PC-9 (cell line): ENCODE data around the gene RNF126. TPM values are rescaled to one million over a fixed set of nuclear protein-coding genes. Genes with fewer than 3 reads are reported as not detected.

Experiments
- BruUV-seq: library from RNA; stranded (reverse); fragments of 400-500 nt; replicated peaks from 2 replicates; lab custom pipeline; 2021; lab: Mats Ljungman, UMichigan
- CTCF ChIA-PET: fragments of 300-600 bp; sonication (Branson Sonifier 250); formaldehyde crosslinking; loops from one replicate; lab custom pipeline; 2022; ENCODE audit warnings: antibody characterized with exemption; lab: Charles Lee
- POLR2A ChIA-PET: fragments of 300-600 bp; sonication (Branson Sonifier 250); formaldehyde crosslinking; loops from one replicate; lab custom pipeline; 2022; ENCODE audit warnings: antibody characterized with exemption; ENCODE audit not compliant: unreplicated experiment; lab: Charles Lee
- DNase-seq, 2 experiments: peaks; one replicate each; pipeline versions ENCODE4 v3.0.0 to v3.0.0-alpha.2; 2015 to 2022; ENCODE audit warnings: mixed read lengths in 1 of 2
- H2AFZ ChIP-seq: fragments of 200-600 bp; sonication (generic); 2 replicates; pipeline ENCODE4 v1.8.1; 2017; ENCODE audit warnings: antibody characterized with exemption
- H3F3A ChIP-seq: fragments of 200-600 bp; sonication (generic); 2 replicates; pipeline ENCODE4 v1.8.1; 2017; ENCODE audit warnings: antibody characterized with exemption, mild to moderate bottlenecking, low read depth; ENCODE audit not compliant: insufficient read depth
- H3K27ac ChIP-seq: fragments of 200-600 bp; sonication (generic); 2 replicates; pipeline ENCODE4 v1.6.1; 2016; ENCODE audit warnings: mixed run types
- H3K27me3 ChIP-seq: fragments of 200-600 bp; sonication (generic); 2 replicates; pipeline ENCODE4 v1.6.1; 2016; ENCODE audit warnings: low read depth, mixed run types; ENCODE audit not compliant: insufficient read depth
- H3K36me3 ChIP-seq: fragments of 200-600 bp; sonication (generic); 2 replicates; pipeline ENCODE4 v1.6.1; 2016; ENCODE audit warnings: low read depth, mixed run types
- H3K4me1 ChIP-seq: fragments of 200-600 bp; sonication (generic); replicated peaks from 2 replicates; pipeline ENCODE4 v1.6.1; 2016; ENCODE audit warnings: mixed run types; ENCODE audit not compliant: insufficient read depth
- H3K4me2 ChIP-seq: fragments of 200-600 bp; sonication (generic); 2 replicates; pipeline ENCODE4 v1.6.1; 2017; ENCODE audit warnings: mixed run types
- H3K4me3 ChIP-seq: fragments of 200-600 bp; sonication (generic); 2 replicates; pipeline ENCODE4 v1.6.1; 2016; ENCODE audit warnings: mixed run types
- H3K79me2 ChIP-seq: fragments of 200-600 bp; sonication (generic); 2 replicates; pipeline ENCODE4 v1.6.1; 2017; ENCODE audit warnings: low read depth, mixed run types
- H3K9me2 ChIP-seq: fragments of 200-600 bp; sonication (generic); 2 replicates; pipeline ENCODE4 v1.8.1; 2017; ENCODE audit warnings: mild to moderate bottlenecking; ENCODE audit not compliant: insufficient read depth
- H3K9me3 ChIP-seq: fragments of 200-600 bp; sonication (generic); 2 replicates; pipeline ENCODE4 v1.8.1; 2016; ENCODE audit warnings: low read depth; ENCODE audit not compliant: insufficient read depth
- H4K20me1 ChIP-seq: fragments of 200-600 bp; sonication (generic); 2 replicates; pipeline ENCODE4 v1.8.1; 2017; ENCODE audit not compliant: insufficient read depth
- EZH2 ChIP-seq: fragments of 200-600 bp; sonication (generic); IDR thresholded peaks from 2 replicates; pipeline ENCODE4 v1.8.0; 2017; ENCODE audit warnings: antibody characterized with exemption, low read depth
- intact Hi-C: fragments of 100-400 bp; cut with micrococcal nuclease; formaldehyde crosslinking; loops from one replicate; pipeline ENCODE4 v1.10.0; 2022; ENCODE audit not compliant: unreplicated experiment
- total RNA-seq: library from RNA; stranded (reverse); gene quantifications from 2 replicates; pipeline ENCODE4 v1.2.3, GENCODE V29; 2021
- TF ChIP-seq, protein P1 (sequence below): fragments of 200-600 bp; sonication (generic); conservative IDR thresholded peaks from 2 replicates; pipeline ENCODE4 v1.6.1; 2017; ENCODE audit warnings: mixed run types, antibody characterized with exemption, mild to moderate bottlenecking, moderate library complexity

The RNF126 gene
- total RNA-seq, 1 experiment from 2014 or later = 54.4 TPM

DNA sequence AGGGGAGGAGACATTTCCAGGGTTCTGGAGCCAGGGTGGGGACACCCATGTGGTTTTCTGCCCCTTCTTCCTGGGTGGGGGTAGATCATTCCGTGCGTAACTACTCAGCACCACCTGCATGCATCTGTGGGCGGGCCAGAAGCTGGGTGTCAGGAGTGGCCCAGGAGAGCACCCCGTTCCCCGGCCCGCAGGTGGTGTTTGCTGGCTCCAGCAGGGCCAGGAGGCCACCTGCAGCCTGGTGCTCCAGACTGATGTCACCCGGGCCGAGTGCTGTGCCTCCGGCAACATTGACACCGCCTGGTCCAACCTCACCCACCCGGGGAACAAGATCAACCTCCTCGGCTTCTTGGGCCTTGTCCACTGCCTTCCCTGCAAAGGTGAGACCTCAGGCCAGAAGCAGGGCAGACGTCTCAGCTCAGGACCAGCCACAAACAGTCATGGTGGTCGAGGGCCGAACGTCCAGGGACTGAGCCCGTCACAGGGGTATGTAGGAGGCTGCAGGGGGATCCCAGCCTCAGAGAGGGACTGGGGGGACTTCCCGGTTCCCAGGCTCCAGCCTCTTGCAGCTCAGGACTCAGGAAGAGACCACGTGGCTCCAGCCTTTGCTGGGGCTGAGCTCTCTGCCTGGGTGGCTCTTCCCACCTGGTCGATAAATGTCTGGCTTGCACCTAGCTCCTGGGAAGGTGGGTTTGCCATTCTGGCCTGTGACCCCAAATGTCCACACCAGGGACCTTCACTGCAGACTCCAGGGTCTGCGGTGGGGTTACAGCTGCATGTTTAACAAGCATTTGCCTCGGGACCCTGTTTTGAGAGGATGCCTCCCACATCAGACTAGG lies 14.8 kb upstream of the RNF126 start:
- peaks cover 19% of the 10 kb centered on the region for H3K79me2 ChIP-seq
- no peaks in the 10 kb centered on the region for H4K20me1 ChIP-seq
- intact Hi-C loops = loop anchor here (1.0 kb wide), 2 partner anchors 15 to 74 kb away; partner anchors contain the start of gene RNF126
- H3K9me3 ChIP-seq = no peaks in the 10 kb centered on the region
- no peak for TF ChIP-seq EZH2
- TF ChIP-seq, protein P1, sequence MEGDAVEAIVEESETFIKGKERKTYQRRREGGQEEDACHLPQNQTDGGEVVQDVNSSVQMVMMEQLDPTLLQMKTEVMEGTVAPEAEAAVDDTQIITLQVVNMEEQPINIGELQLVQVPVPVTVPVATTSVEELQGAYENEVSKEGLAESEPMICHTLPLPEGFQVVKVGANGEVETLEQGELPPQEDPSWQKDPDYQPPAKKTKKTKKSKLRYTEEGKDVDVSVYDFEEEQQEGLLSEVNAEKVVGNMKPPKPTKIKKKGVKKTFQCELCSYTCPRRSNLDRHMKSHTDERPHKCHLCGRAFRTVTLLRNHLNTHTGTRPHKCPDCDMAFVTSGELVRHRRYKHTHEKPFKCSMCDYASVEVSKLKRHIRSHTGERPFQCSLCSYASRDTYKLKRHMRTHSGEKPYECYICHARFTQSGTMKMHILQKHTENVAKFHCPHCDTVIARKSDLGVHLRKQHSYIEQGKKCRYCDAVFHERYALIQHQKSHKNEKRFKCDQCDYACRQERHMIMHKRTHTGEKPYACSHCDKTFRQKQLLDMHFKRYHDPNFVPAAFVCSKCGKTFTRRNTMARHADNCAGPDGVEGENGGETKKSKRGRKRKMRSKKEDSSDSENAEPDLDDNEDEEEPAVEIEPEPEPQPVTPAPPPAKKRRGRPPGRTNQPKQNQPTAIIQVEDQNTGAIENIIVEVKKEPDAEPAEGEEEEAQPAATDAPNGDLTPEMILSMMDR = no peak
- peaks cover 33% of the 10 kb centered on the region for H3F3A ChIP-seq
- ChIA-PET POLR2A (interaction anchor here (0.5 to 1.5 kb wide), 8 partner anchors 85 to 592 kb away, joined by 3 to 12 read pairs (median 6); no protein-coding TSS in a partner anchor), CTCF (interaction anchor here (0.9 to 1.0 kb wide), 2 partner anchors 56 to 74 kb away, joined by 3 read pairs; no protein-coding TSS in a partner anchor)
- DNase-seq = peak; percentile 54 to 85
- no peak overlapping the region for H2AFZ ChIP-seq
- H3K36me3 ChIP-seq = no peaks in the 10 kb centered on the region
- H3K4me2 ChIP-seq = peak overlapping the region; percentile 95
- no peaks in the 10 kb centered on the region for H3K27me3 ChIP-seq
- BruUV-seq = TSS peak; percentile 49
- H3K27ac ChIP-seq = peak overlapping the region; percentile 25; the same call in 1 of the 2 replicates
- H3K4me3 ChIP-seq = peak overlapping the region; percentile 17; the same call in 1 of the 2 replicates
- H3K4me1 ChIP-seq = peaks cover 30% of the 10 kb centered on the region
- no peaks in the 10 kb centered on the region for H3K9me2 ChIP-seq

DNA sequence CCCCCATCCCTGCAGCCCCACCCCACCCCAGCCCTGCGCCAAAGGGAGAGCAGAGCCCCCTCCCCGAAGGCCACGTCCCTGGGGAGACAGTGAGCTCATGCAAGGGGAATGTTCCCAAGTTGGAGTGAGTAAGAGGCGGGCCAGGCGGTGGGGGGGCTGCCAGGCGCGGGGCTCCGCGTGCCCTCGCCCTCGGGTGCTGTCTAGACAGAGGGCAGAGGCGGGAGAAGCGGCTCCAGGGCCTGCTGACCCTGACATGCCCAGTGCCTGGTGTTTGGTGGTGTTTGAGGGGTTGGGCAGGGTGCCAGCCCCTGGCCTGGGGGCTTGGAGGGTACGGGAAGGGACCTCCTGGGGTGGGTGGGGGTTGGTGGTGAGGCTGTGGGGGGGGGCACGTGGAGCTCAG lies 14.2 kb upstream of the RNF126 start:
- Histone ChIP-seq H3K36me3 (no peaks in the 10 kb centered on the region), H3F3A (peaks cover 33% of the 10 kb centered on the region), H3K27ac (peak overlapping the region; percentile 43; the same call in 1 of the 2 replicates), H3K4me1 (peaks cover 30% of the 10 kb centered on the region), H2AFZ (no peak overlapping the region), H3K4me3 (peak overlapping the region; percentile 72), H3K9me2 (no peaks in the 10 kb centered on the region), H3K27me3 (no peaks in the 10 kb centered on the region), H3K4me2 (peak overlapping the region; percentile 95), H3K9me3 (no peaks in the 10 kb centered on the region), H3K79me2 (peaks cover 19% of the 10 kb centered on the region), H4K20me1 (no peaks in the 10 kb centered on the region)
- BruUV-seq = no TSS peak
- CTCF ChIA-PET = interaction anchor here (0.9 to 1.0 kb wide), 2 partner anchors 57 to 75 kb away, joined by 3 read pairs; no protein-coding TSS in a partner anchor
- TF ChIP-seq, protein P1 = no peak
- no peak for TF ChIP-seq EZH2
- peak; percentile 70 to 92 for DNase-seq
- intact Hi-C loops = loop anchor here (1.0 kb wide), 2 partner anchors 14 to 75 kb away; partner anchors contain the start of gene RNF126
- POLR2A ChIA-PET = interaction anchor here (0.5 to 1.5 kb wide), 11 partner anchors 14 to 592 kb away, joined by 3 to 12 read pairs (median 5); no protein-coding TSS in a partner anchor

DNA sequence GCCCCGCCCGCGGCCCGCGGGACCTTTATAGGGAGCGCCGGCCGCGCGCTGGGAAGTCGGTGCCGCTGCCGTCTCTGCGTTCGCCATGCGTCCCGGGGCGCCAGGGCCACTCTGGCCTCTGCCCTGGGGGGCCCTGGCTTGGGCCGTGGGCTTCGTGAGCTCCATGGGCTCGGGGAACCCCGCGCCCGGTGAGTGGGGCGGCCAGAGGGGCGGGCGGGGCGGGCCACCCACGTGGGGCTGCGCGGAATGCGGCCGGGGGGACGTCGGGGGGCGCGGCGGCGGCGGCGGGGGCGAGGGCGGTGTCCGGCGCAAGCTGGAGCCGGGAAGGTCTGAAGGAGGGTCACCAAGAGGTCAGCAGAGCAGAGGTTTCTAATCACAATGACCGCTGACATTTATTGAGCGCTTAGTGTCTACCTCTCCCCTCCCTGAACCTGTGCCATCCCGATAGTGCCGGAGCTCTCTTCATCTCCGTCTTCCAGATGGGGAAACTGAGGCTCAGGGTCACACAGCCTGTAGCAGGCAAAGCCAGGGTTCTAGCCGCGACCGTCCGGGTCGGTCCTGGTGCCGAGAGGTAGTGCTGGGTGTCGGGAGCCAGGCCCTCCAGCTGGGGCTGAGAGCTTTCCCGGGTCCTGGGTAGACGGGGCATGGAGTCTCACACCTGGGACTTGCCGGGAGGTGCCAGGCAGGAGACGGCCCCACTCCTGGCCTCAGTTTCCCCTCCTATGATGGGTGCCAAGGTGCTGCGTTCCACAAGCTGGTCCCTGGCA lies 13.5 kb upstream of the RNF126 start, which contains the start of gene FSTL3:
TSS of gene FSTL3 (plus strand) at position 54 of the 767 bp plus-strand sequence. CDS start at position 86, 32 bp downstream.
- H3K27me3 ChIP-seq = no peaks in the 10 kb centered on the region
- peak within 1 kb of the TSS; percentile 95 for H3K4me2 ChIP-seq
- intact Hi-C loops = loop anchor here (1.0 kb wide), 2 partner anchors 13 to 76 kb away; partner anchors contain the start of gene RNF126
- no peaks in the 10 kb centered on the region for H3K36me3 ChIP-seq
- no peak for TF ChIP-seq EZH2
- TF ChIP-seq, protein P1 = no peak
- H4K20me1 ChIP-seq = no peaks in the 10 kb centered on the region
- DNase-seq = peak in 1 of 2 experiments; percentile 41
- peak within 1 kb of the TSS; percentile 43; the same call in 1 of the 2 replicates for H3K27ac ChIP-seq
- peak within 1 kb of the TSS; percentile 72 for H3K4me3 ChIP-seq
- no peaks in the 10 kb centered on the region for H3K9me2 ChIP-seq
- peaks cover 19% of the 10 kb centered on the region for H3K79me2 ChIP-seq
- POLR2A ChIA-PET = interaction anchor here (0.6 to 1.5 kb wide), 6 partner anchors 13 to 592 kb away, joined by 4 to 20 read pairs (median 6); no protein-coding TSS in a partner anchor
- no peak within 1 kb of the TSS for H2AFZ ChIP-seq
- BruUV-seq = no TSS peak
- no peaks in the 10 kb centered on the region for H3K9me3 ChIP-seq
- H3K4me1 ChIP-seq = peaks cover 30% of the 10 kb centered on the region
- peaks cover 31% of the 10 kb centered on the region for H3F3A ChIP-seq
- CTCF ChIA-PET = no interaction called here
